A549 (cell line): Measurements from ENCODE around the gene CLK2.

Experiments
- CTCF ChIP-seq: fragments of >200 bp; sonication (Bioruptor Twin); formaldehyde crosslinking; IDR thresholded peaks from 3 replicates; pipeline ENCODE4 v1.5.1; 2016
- HDAC2 ChIP-seq: fragments of 200-600 bp; sonication (generic); IDR thresholded peaks from 2 replicates; pipeline ENCODE4 v1.6.1; 2016
- PBX3 ChIP-seq: IDR thresholded peaks from 2 replicates; pipeline ENCODE4 v1.6.1; 2012
- POLR2A ChIP-seq: IDR thresholded peaks from 2 replicates; pipeline ENCODE4 v1.6.1; 2012; ENCODE audit warnings: mild to moderate bottlenecking, low read length

GRCh38 chr1:155268630-155269029 lies 4.7 kb downstream of the CLK2 start:
- TF ChIP-seq PBX3 (no peak), CTCF (no peak), POLR2A (no peak), HDAC2 (no peak)
